H1 (cell line): ENCODE data around the gene PPP2R2D. TPM values are rescaled to one million over a fixed set of nuclear protein-coding genes. Genes with fewer than 3 reads are reported as not detected.

Experiments
- CTCF ChIA-PET: fragments of 300-600 bp; sonication (Branson Sonifier 250); formaldehyde crosslinking; loops from one replicate; lab custom pipeline; 2021; ENCODE audit not compliant: partially characterized antibody; lab: Charles Lee
- POLR2A ChIA-PET: fragments of 300-600 bp; sonication (Branson Sonifier 250); formaldehyde crosslinking; loops from one replicate; lab custom pipeline; 2021; ENCODE audit warnings: inconsistent platforms; ENCODE audit not compliant: partially characterized antibody; lab: Charles Lee
- DNase-seq, 2 experiments: peaks; one replicate each; pipeline versions ENCODE4 v3.0.0 to v3.0.0-alpha.2; 2010 to 2022; ENCODE audit warnings: low spot score in 2 of 2, low read depth in 1 of 2, mixed read lengths in 1 of 2
- FAIRE-seq: peaks from 2 replicates; lab custom pipeline; 2011; peaks lifted over from hg19 to GRCh38; lab: Jason Lieb, UNC
- H2AFZ ChIP-seq: 2 replicates; pipeline ENCODE4 v1.8.1; 2012; ENCODE audit warnings: low read length, inconsistent platforms
- H2AK5ac ChIP-seq: 2 replicates; pipeline ENCODE4 v1.6.1; 2013; ENCODE audit warnings: low read depth, low read length
- H2BK120ac ChIP-seq: replicated peaks from 2 replicates; pipeline ENCODE3; 2013; ENCODE audit warnings: low read depth, low read length, inconsistent platforms
- H2BK12ac ChIP-seq: 2 replicates; pipeline ENCODE4 v1.6.1; 2013; ENCODE audit warnings: low read depth, low read length
- H2BK15ac ChIP-seq: 2 replicates; pipeline ENCODE4 v1.6.1; 2013; ENCODE audit warnings: low read length
- H2BK20ac ChIP-seq: 2 replicates; pipeline ENCODE4 v1.6.1; 2013; ENCODE audit warnings: low read length
- H2BK5ac ChIP-seq: 2 replicates; pipeline ENCODE4 v1.6.1; 2013; ENCODE audit warnings: low read depth, low read length
- H3K14ac ChIP-seq: 2 replicates; pipeline ENCODE4 v1.6.1; 2013; ENCODE audit warnings: inconsistent platforms; ENCODE audit not compliant: insufficient read length
- H3K18ac ChIP-seq: 2 replicates; pipeline ENCODE4 v1.6.1; 2013; ENCODE audit warnings: low read length; ENCODE audit errors: extremely low read depth
- H3K23ac ChIP-seq: 2 replicates; pipeline ENCODE4 v1.6.1; 2013; ENCODE audit warnings: inconsistent platforms; ENCODE audit not compliant: insufficient read length
- H3K23me2 ChIP-seq: 2 replicates; pipeline ENCODE4 v1.6.1; 2013; ENCODE audit warnings: low read depth, low read length
- H3K27ac ChIP-seq: 2 replicates; pipeline ENCODE4 v1.6.1; 2011; ENCODE audit warnings: low read depth, low read length, inconsistent platforms
- H3K27me3 ChIP-seq, 4 experiments: replicated peaks in 1 of 4; 1 replicate in 1 of 4; 2 replicates in 3 of 4; pipeline versions ENCODE4 v1.6.1 to v1.8.1; 2011 to 2013; ENCODE audit warnings: low read length in 3 of 4, mild to moderate bottlenecking in 3 of 4, inconsistent platforms in 2 of 4, mixed read lengths in 2 of 4, moderate library complexity in 1 of 4; ENCODE audit not compliant: control insufficient read depth in 3 of 4, insufficient read depth in 3 of 4; ENCODE audit errors: extremely low read depth in 1 of 4
- H3K36me3 ChIP-seq, 4 experiments: 2 replicates each; pipeline versions ENCODE4 v1.6.1 to v1.8.1; 2011 to 2013; ENCODE audit warnings: mild to moderate bottlenecking in 4 of 4, low read length in 3 of 4, moderate library complexity in 2 of 4, control low read depth in 1 of 4, inconsistent platforms in 1 of 4; ENCODE audit not compliant: insufficient read depth in 4 of 4, control insufficient read depth in 2 of 4
- H3K4ac ChIP-seq: replicated peaks from 2 replicates; pipeline ENCODE3; 2013; ENCODE audit warnings: low read length, low read depth, mixed read lengths, inconsistent platforms; ENCODE audit not compliant: insufficient read length
- H3K4me1 ChIP-seq, 4 experiments: replicated peaks in 1 of 4; 1 replicate in 1 of 4; 2 replicates in 3 of 4; pipeline versions ENCODE4 v1.6.1 to v1.8.1; 2011 to 2013; ENCODE audit warnings: low read length in 3 of 4, inconsistent platforms in 2 of 4, mixed read lengths in 1 of 4; ENCODE audit not compliant: insufficient read depth in 4 of 4, control insufficient read depth in 3 of 4
- H3K4me2 ChIP-seq, 2 experiments: 2 replicates each; pipeline versions ENCODE4 v1.6.1 to v1.8.1; 2011 to 2013; ENCODE audit warnings: low read depth in 2 of 2, low read length in 2 of 2, control low read depth in 1 of 2, inconsistent platforms in 1 of 2, mild to moderate bottlenecking in 1 of 2; ENCODE audit not compliant: insufficient read depth in 1 of 2
- H3K4me3 ChIP-seq, 4 experiments: fragments of 200-600, 300-600 bp in 1 of 4; sonication (generic), shearing (Covaris generic), sonication (Bioruptor Twin) in 1 of 4; 2 replicates each; pipeline versions ENCODE4 v1.5.1 to v1.8.1; 2011 to 2016; ENCODE audit warnings: low read length in 4 of 4, low read depth in 3 of 4, control low read depth in 2 of 4, inconsistent platforms in 2 of 4, mild to moderate bottlenecking in 2 of 4, mixed read lengths in 1 of 4, moderate library complexity in 1 of 4; ENCODE audit not compliant: insufficient read depth in 2 of 4; ENCODE audit errors: extremely low read depth in 1 of 4
- H3K56ac ChIP-seq: replicated peaks from 2 replicates; pipeline ENCODE3; 2013; ENCODE audit warnings: low read depth, mild to moderate bottlenecking, mixed read lengths, low read length, inconsistent platforms; ENCODE audit not compliant: insufficient read length
- H3K79me1 ChIP-seq: 2 replicates; pipeline ENCODE4 v1.6.1; 2013; ENCODE audit warnings: low read depth, low read length, control low read depth
- H3K79me2 ChIP-seq, 2 experiments: 2 replicates each; pipeline versions ENCODE4 v1.6.1 to v1.8.1; 2012 to 2013; ENCODE audit warnings: low read length in 2 of 2, mild to moderate bottlenecking in 2 of 2, inconsistent platforms in 1 of 2; ENCODE audit not compliant: insufficient read depth in 2 of 2, control insufficient read depth in 1 of 2
- H3K9ac ChIP-seq, 4 experiments: replicated peaks in 1 of 4; 1 replicate in 1 of 4; 2 replicates in 3 of 4; pipeline versions ENCODE4 v1.6.1 to v1.8.1; 2011 to 2013; ENCODE audit warnings: low read depth in 3 of 4, low read length in 3 of 4, control low read depth in 2 of 4, mild to moderate bottlenecking in 2 of 4, moderate library complexity in 2 of 4, inconsistent platforms in 1 of 4; ENCODE audit errors: extremely low read depth in 1 of 4
- H3K9me3 ChIP-seq, 2 experiments: 2 replicates each; pipeline versions ENCODE4 v1.6.1 to v1.8.1; 2012 to 2013; ENCODE audit warnings: mild to moderate bottlenecking in 2 of 2, moderate library complexity in 2 of 2, control low read depth in 1 of 2, inconsistent platforms in 1 of 2, low read depth in 1 of 2, low read length in 1 of 2, mixed read lengths in 1 of 2; ENCODE audit not compliant: insufficient read depth in 2 of 2
- H4K20me1 ChIP-seq, 2 experiments: replicated peaks in 1 of 2; 2 replicates each; pipeline versions ENCODE3 to v1.8.1; 2011 to 2013; ENCODE audit warnings: inconsistent platforms in 2 of 2, low read length in 2 of 2, mild to moderate bottlenecking in 1 of 2; ENCODE audit not compliant: insufficient read depth in 2 of 2, control insufficient read depth in 1 of 2
- H4K5ac ChIP-seq: 2 replicates; pipeline ENCODE4 v1.6.1; 2013; ENCODE audit warnings: low read length, low read depth, mixed read lengths, inconsistent platforms; ENCODE audit not compliant: insufficient read length
- H4K8ac ChIP-seq: 2 replicates; pipeline ENCODE4 v1.8.0; 2013; ENCODE audit warnings: mild to moderate bottlenecking, moderate library complexity, low read length, inconsistent platforms; ENCODE audit not compliant: insufficient read depth; ENCODE audit errors: extremely low read depth
- H4K91ac ChIP-seq: replicated peaks from 2 replicates; pipeline ENCODE3; 2013; ENCODE audit warnings: low read length, mixed read lengths, inconsistent platforms; ENCODE audit not compliant: insufficient read length
- CBX5 ChIP-seq: fragments of 300-800, 300-1000 bp; sonication (generic); IDR thresholded peaks from 2 replicates; pipeline ENCODE4 v1.7.1; 2016; ENCODE audit warnings: antibody characterized with exemption, low read length, low read depth
- JUND ChIP-seq: IDR thresholded peaks from 2 replicates; pipeline ENCODE4 v1.6.1; 2011; ENCODE audit warnings: mild to moderate bottlenecking, improper control_type of control experiment, low read length
- KDM5A ChIP-seq: fragments of 200-600 bp; IDR thresholded peaks from 2 replicates; pipeline ENCODE4 v1.7.1; 2012; ENCODE audit warnings: mild to moderate bottlenecking, low read length, inconsistent platforms, mixed read lengths
- NANOG ChIP-seq: IDR thresholded peaks from 2 replicates; pipeline ENCODE4 v1.6.1; 2011; ENCODE audit warnings: low read length, low read depth, mild to moderate bottlenecking, inconsistent platforms; ENCODE audit not compliant: insufficient read depth, poor library complexity, severe bottlenecking
- SRF ChIP-seq: IDR thresholded peaks from 2 replicates; pipeline ENCODE4 v1.6.1; 2011; ENCODE audit warnings: mild to moderate bottlenecking, low read depth, low read length, moderate library complexity
- TCF12 ChIP-seq: IDR thresholded peaks from 2 replicates; pipeline ENCODE4 v1.6.1; 2011; ENCODE audit warnings: low read depth, mild to moderate bottlenecking, low read length
- WGBS, 2 experiments: shearing (Covaris generic) in 1 of 2; methylation state at CpG; one replicate each; pipeline versions ENCODE4 v1.1.6 to v1.1.7; 2013 to 2015; ENCODE audit warnings: low lambda C conversion rate in 2 of 2, mixed read lengths in 2 of 2, inconsistent platforms in 1 of 2, low coverage in 1 of 2, missing lambda C conversion rate in 1 of 2; ENCODE audit not compliant: insufficient replicate concordance in 2 of 2, insufficient coverage in 1 of 2, insufficient read length in 1 of 2; ENCODE audit errors: extremely low coverage in 1 of 2, missing lambda C conversion rate in 1 of 2; 5-methylcytosine and 5-hydroxymethylcytosine counted together
- polyA plus RNA-seq, 7 experiments: library from polyadenylated mRNA; depleted of rRNA in 3 of 7; stranded (reverse) in 5 of 7; unstranded in 2 of 7; fragments of >200 nt in 5 of 7; fragments of 200-250 nt in 2 of 7; gene quantifications; 1 replicate in 5 of 7; 2 replicates in 1 of 7; 4 replicates in 1 of 7; pipeline versions ENCODE4 v1.2.1 to v1.2.3, GENCODE V29; 2011 to 2013; ENCODE audit warnings: missing spikeins in 2 of 7, mixed read lengths in 2 of 7
- total RNA-seq: library from RNA; stranded (reverse); fragmentation: NEBNext Ultra II Directional; extraction: Animal tissue kit (Norgen Biotek cat#: 25700); gene quantifications from 2 replicates; pipeline ENCODE4 v1.2.1, GENCODE V29; 2021

PPP2R2D gene
- total and polyA plus RNA-seq, 2 of the 8 experiments (the other 6 are each of a cell fraction or from before 2014, with no cell fraction given): 25.4 to 32.8 TPM

GRCh38 chr10:131983780-131984179 is 83.0 kb downstream of the PPP2R2D start:
- POLR2A ChIA-PET: no interaction called here
- CTCF ChIA-PET: interaction anchor here (1.1 kb wide), 1 partner anchor 39 kb away, joined by 5 read pairs; no protein-coding TSS in a partner anchor
- H3K4ac ChIP-seq: no peak overlapping the region

More at GRCh38 chr10:131983780-131984179, 83.0 kb downstream of the PPP2R2D start:
- Histone ChIP-seq H3K18ac (no peak overlapping the region), H4K5ac (no peak overlapping the region), H3K36me3 (no peaks in the 10 kb centered on the region), H3K79me1 (peaks cover 6% of the 10 kb centered on the region; the same call in 1 of the 2 replicates), H3K27me3 (peaks cover 8 to 29% (median 24%) of the 10 kb centered on the region in 4 experiments), H3K9me3 (peaks cover 4 to 8% of the 10 kb centered on the region in 2 experiments; a peak in 1 of 4 replicates), H2AK5ac (no peak overlapping the region), H4K8ac (no peak overlapping the region), H3K23me2 (peaks cover 12% of the 10 kb centered on the region), H4K91ac (no peak overlapping the region), H4K20me1 (peaks cover 8 to 10% of the 10 kb centered on the region in 2 experiments), H3K79me2 (peaks cover 3 to 12% of the 10 kb centered on the region in 2 experiments; a peak in 2 of 4 replicates), H2BK5ac (no peak overlapping the region), H3K9ac (no peak overlapping the region), H3K27ac (no peak overlapping the region), H3K4me2 (no peak overlapping the region), H2BK20ac (no peak overlapping the region), H3K56ac (no peak overlapping the region), H3K23ac (no peak overlapping the region), H3K4me3 (no peak overlapping the region), H3K14ac (no peak overlapping the region), H2AFZ (no peak overlapping the region), H2BK15ac (no peak overlapping the region), H2BK12ac (no peak overlapping the region), H3K4me1 (peaks cover 9 to 15% (median 10%) of the 10 kb centered on the region in 4 experiments), H2BK120ac (no peak overlapping the region)
- 87% methylated on average over 6 of the region's 6 CpGs; no CpG with 5 or more reads in 1 of the 2 experiments for WGBS, 2 experiments
- FAIRE-seq (no peak), DNase-seq (no peak)
- TF ChIP-seq CBX5 (no peak), JUND (no peak), TCF12 (no peak), SRF (no peak), NANOG (no peak), KDM5A (no peak)
